Stimulated activated naive B cell treated with anti-CD40 and anti-IgM and Interleukin-4, amounts not matched to agents 10 μg/mL and 1 μg/mL and 100 μg/mL, for 72 hours (primary cell): ENCODE results near the gene C5orf58.

Source experiments
- ATAC-seq, 2 donors: fragments of 150-1000 bp; cut with Tn5 transposase; replicated peaks; 2 replicates each; pipeline ENCODE4 v1.10.0; 2021; ENCODE audit warnings: moderate library complexity in 1 of 2
- DNase-seq: peaks from one replicate; pipeline ENCODE4 v3.0.0; 2021
- H3K27ac Mint-ChIP-seq: one replicate; pipeline ENCODE4 v1.8.0; 2022; ENCODE audit warnings: mild to moderate bottlenecking, mixed read lengths
- H3K27me3 Mint-ChIP-seq, 2 donors: one replicate each; pipeline ENCODE4 v1.8.0; 2022; ENCODE audit warnings: mixed read lengths in 2 of 2
- H3K36me3 Mint-ChIP-seq, 2 donors: one replicate each; pipeline ENCODE4 v1.8.0; 2022; ENCODE audit warnings: mixed read lengths in 2 of 2, mild to moderate bottlenecking in 1 of 2
- H3K4me1 Mint-ChIP-seq, 2 donors: one replicate each; pipeline ENCODE4 v1.8.0; 2022; ENCODE audit warnings: mixed read lengths in 2 of 2, mild to moderate bottlenecking in 1 of 2
- H3K4me3 Mint-ChIP-seq, 2 donors: one replicate each; pipeline ENCODE4 v1.8.0; 2022; ENCODE audit warnings: mild to moderate bottlenecking in 2 of 2, mixed read lengths in 2 of 2, moderate library complexity in 1 of 2
- H3K9me3 Mint-ChIP-seq, 2 donors: one replicate each; pipeline ENCODE4 v1.8.0; 2022; ENCODE audit warnings: mixed read lengths in 2 of 2, mild to moderate bottlenecking in 1 of 2

C5orf58 gene

GRCh38 chr5:170273968-170274710 lies 41.4 kb downstream of the C5orf58 start:
- peak overlapping the region; percentile 84 for H3K27ac Mint-ChIP-seq
- H3K4me3 Mint-ChIP-seq: peak overlapping the region; percentile 19 to 44
- no peaks in the 10 kb centered on the region for H3K27me3 Mint-ChIP-seq
- no peaks in the 10 kb centered on the region for H3K9me3 Mint-ChIP-seq
- H3K4me1 Mint-ChIP-seq: peaks cover 46 to 53% of the 10 kb centered on the region in 2 donors
- ATAC-seq (peak; percentile 40 to 41), DNase-seq (peak; percentile 58)
- H3K36me3 Mint-ChIP-seq: peaks cover 11 to 25% of the 10 kb centered on the region in 2 donors

GRCh38 chr5:170275376-170275994 lies 42.7 kb downstream of the C5orf58 start:
- ATAC-seq (no peak), DNase-seq (no peak)
- Mint-ChIP-seq H3K36me3 (peaks cover 11 to 21% of the 10 kb centered on the region in 2 donors), H3K4me3 (no peak overlapping the region), H3K27ac (no peak overlapping the region), H3K4me1 (peaks cover 52 to 66% of the 10 kb centered on the region in 2 donors), H3K9me3 (no peaks in the 10 kb centered on the region), H3K27me3 (no peaks in the 10 kb centered on the region)

- H3K27ac Mint-ChIP-seq: no peak overlapping the region
- no peak for ATAC-seq
- peaks cover 9 to 15% of the 10 kb centered on the region in 2 donors for H3K36me3 Mint-ChIP-seq
- DNase-seq: no peak
- no peaks in the 10 kb centered on the region for H3K27me3 Mint-ChIP-seq
- H3K9me3 Mint-ChIP-seq: no peaks in the 10 kb centered on the region
- H3K4me3 Mint-ChIP-seq: no peak overlapping the region
- peaks cover 49 to 66% of the 10 kb centered on the region in 2 donors for H3K4me1 Mint-ChIP-seq
Measured at GRCh38 chr5:170276140-170276539, 43.4 kb downstream of the C5orf58 start.

DNA sequence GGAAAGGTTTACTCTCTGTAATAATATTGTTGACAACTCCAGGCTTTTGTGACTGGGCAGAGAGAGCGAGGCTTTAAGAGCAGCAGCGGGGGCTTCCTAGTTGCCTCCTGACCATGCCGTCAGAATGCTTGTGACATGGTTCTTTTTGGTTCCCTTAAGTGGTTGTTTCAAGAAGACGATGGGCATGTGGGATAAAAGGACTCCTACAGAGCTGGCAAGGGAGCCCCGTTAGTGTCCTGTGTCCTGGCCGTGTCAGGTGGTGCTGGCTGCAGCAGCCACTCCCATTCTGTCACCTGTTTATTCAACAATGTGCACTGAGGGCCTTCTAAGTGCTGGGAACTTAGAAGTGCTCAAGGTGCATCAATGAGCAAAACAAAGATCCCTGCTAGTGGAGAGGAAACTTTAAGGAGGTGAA lies 45.1 kb downstream of the C5orf58 start:
- Mint-ChIP-seq H3K27ac (peak overlapping the region; percentile 89), H3K9me3 (no peaks in the 10 kb centered on the region), H3K36me3 (peaks cover 8 to 15% of the 10 kb centered on the region in 2 donors), H3K4me1 (peaks cover 49 to 66% of the 10 kb centered on the region in 2 donors), H3K27me3 (no peaks in the 10 kb centered on the region), H3K4me3 (peak overlapping the region; percentile 76 to 77)
- no peak for ATAC-seq
- DNase-seq: no peak

- ATAC-seq (peak; percentile 83 to 86), DNase-seq (peak; percentile 83)
- Mint-ChIP-seq H3K36me3 (peaks cover 13 to 23% of the 10 kb centered on the region in 2 donors), H3K4me1 (peaks cover 52 to 66% of the 10 kb centered on the region in 2 donors), H3K9me3 (peaks cover 0 to 6% of the 10 kb centered on the region in 2 donors), H3K27ac (peak overlapping the region; percentile 98), H3K4me3 (peak overlapping the region; percentile 68 to 73), H3K27me3 (no peaks in the 10 kb centered on the region)
Measured at GRCh38 chr5:170278611-170279458, 46.0 kb downstream of the C5orf58 start.

DNA sequence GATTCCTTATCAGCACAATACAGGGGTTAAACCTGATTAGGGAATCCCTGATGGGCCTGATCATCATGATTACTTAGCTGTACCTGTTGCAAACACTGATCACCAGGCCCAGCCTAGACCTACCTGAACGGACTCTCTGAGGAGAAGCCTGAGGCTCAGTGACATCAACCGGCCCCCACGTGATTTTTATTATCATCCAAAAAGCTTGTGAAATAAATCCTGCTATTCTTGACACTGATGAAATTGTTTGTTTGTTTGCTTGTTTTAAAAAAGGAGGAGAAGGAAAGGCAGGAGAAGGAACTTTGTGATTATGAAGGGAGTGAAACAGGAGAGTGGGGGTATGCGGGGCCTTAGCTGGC lies 46.7 kb downstream of the C5orf58 start:
- H3K36me3 Mint-ChIP-seq: peaks cover 13 to 24% of the 10 kb centered on the region in 2 donors
- no peaks in the 10 kb centered on the region for H3K27me3 Mint-ChIP-seq
- H3K4me3 Mint-ChIP-seq: peak overlapping the region; percentile 68 to 73

DNA sequence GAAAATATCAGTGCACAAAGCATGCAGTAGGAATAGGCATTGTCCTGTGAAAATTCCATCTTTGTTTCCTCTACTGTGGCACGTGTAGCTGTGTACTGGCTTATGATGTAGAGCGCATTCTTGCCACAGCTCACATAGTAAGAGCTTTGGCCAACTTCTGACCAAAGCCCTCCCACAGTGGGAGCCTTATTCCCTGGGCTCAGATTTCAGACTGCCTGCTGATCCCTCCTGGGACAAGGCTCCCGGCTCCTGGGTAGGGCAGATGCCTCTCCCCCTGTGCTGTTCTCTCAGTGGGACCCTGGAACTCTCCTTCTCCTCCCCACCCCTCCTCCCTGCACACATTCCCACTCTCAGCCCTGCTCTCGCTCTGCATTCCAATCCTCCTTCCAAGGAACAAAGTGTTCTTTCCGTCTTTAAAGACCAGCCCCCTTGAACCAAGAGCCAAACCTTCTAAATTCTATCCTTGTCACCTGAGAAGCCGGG lies 47.3 kb downstream of the C5orf58 start:
- ATAC-seq: no peak
- H3K36me3 Mint-ChIP-seq: peaks cover 14 to 28% of the 10 kb centered on the region in 2 donors
- H3K9me3 Mint-ChIP-seq: peaks cover 7 to 10% of the 10 kb centered on the region in 2 donors
- peaks cover 46 to 55% of the 10 kb centered on the region in 2 donors for H3K4me1 Mint-ChIP-seq
- H3K27ac Mint-ChIP-seq: no peak overlapping the region
- no peak for DNase-seq
- H3K27me3 Mint-ChIP-seq: no peaks in the 10 kb centered on the region
- no peak overlapping the region for H3K4me3 Mint-ChIP-seq

More for the DNA sequence above, 46.7 kb downstream of the C5orf58 start:
- no peak for ATAC-seq
- peaks cover 48 to 61% of the 10 kb centered on the region in 2 donors for H3K4me1 Mint-ChIP-seq
- DNase-seq: no peak
- H3K9me3 Mint-ChIP-seq: peaks cover 4 to 9% of the 10 kb centered on the region in 2 donors
- H3K27ac Mint-ChIP-seq: peak overlapping the region; percentile 98

GRCh38 chr5:170283296-170283695 lies 50.5 kb downstream of the C5orf58 start:
- H3K9me3 Mint-ChIP-seq: peaks cover 10 to 12% of the 10 kb centered on the region in 2 donors
- no peak for ATAC-seq
- no peak overlapping the region for H3K4me3 Mint-ChIP-seq
- H3K36me3 Mint-ChIP-seq: peaks cover 26 to 50% of the 10 kb centered on the region in 2 donors
- DNase-seq: no peak
- H3K27ac Mint-ChIP-seq: peak overlapping the region; percentile 26
- peaks cover 25 to 32% of the 10 kb centered on the region in 2 donors for H3K4me1 Mint-ChIP-seq
- H3K27me3 Mint-ChIP-seq: no peaks in the 10 kb centered on the region

- no peak for DNase-seq
- Mint-ChIP-seq H3K27ac (no peak overlapping the region), H3K36me3 (peaks cover 33 to 59% of the 10 kb centered on the region in 2 donors), H3K9me3 (peaks cover 10 to 13% of the 10 kb centered on the region in 2 donors), H3K4me1 (peaks cover 19 to 23% of the 10 kb centered on the region in 2 donors), H3K4me3 (no peak overlapping the region), H3K27me3 (peaks cover 0 to 7% of the 10 kb centered on the region in 2 donors)
- ATAC-seq: no peak
Measured at GRCh38 chr5:170284231-170284630, 51.4 kb downstream of the C5orf58 start.

GRCh38 chr5:170285181-170285580 lies 52.4 kb downstream of the C5orf58 start:
- H3K9me3 Mint-ChIP-seq: peaks cover 15 to 16% of the 10 kb centered on the region in 2 donors
- DNase-seq (no peak), ATAC-seq (no peak)
- H3K27ac Mint-ChIP-seq: no peak overlapping the region
- H3K4me1 Mint-ChIP-seq: peaks cover 16 to 18% of the 10 kb centered on the region in 2 donors
- H3K36me3 Mint-ChIP-seq: peaks cover 38 to 69% of the 10 kb centered on the region in 2 donors
- H3K4me3 Mint-ChIP-seq: no peak overlapping the region
- peaks cover 4 to 15% of the 10 kb centered on the region in 2 donors for H3K27me3 Mint-ChIP-seq

- peaks cover 23 to 26% of the 10 kb centered on the region in 2 donors for H3K4me1 Mint-ChIP-seq
- H3K4me3 Mint-ChIP-seq: no peak overlapping the region
Measured at GRCh38 chr5:170286386-170286925, 53.7 kb downstream of the C5orf58 start.

DNA sequence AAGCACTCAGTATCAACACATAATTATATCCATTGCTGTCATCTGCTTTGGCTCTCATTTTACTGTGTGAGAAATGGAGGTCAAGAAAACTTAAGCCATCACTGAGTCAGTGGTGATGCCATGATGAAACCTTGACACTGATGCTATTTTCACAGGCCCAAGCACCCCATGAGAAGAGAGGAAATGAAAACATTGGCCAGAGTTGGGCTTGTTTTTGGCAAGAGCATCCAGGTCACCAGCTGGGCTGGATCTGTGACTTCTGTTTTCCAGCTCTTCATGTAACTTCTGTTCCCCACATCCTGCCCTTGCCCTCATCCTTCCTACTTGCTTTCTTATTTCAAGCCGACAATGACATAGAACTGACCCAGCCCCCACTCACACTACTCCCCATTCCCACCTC lies 54.7 kb downstream of the C5orf58 start:
- H3K27me3 Mint-ChIP-seq: peaks cover 9 to 22% of the 10 kb centered on the region in 2 donors
- H3K4me3 Mint-ChIP-seq: no peak overlapping the region
- H3K36me3 Mint-ChIP-seq: peaks cover 46 to 84% of the 10 kb centered on the region in 2 donors
- peaks cover 29 to 36% of the 10 kb centered on the region in 2 donors for H3K4me1 Mint-ChIP-seq
- H3K27ac Mint-ChIP-seq: peak overlapping the region; percentile 11
- peaks cover 19% of the 10 kb centered on the region in 2 donors for H3K9me3 Mint-ChIP-seq
- ATAC-seq: peak; percentile 41 to 67
- no peak for DNase-seq

More at GRCh38 chr5:170286386-170286925, 53.7 kb downstream of the C5orf58 start:
- Mint-ChIP-seq H3K27me3 (peaks cover 9 to 22% of the 10 kb centered on the region in 2 donors), H3K36me3 (peaks cover 48 to 81% of the 10 kb centered on the region in 2 donors), H3K9me3 (peaks cover 19% of the 10 kb centered on the region in 2 donors), H3K27ac (no peak overlapping the region)
- ATAC-seq (no peak), DNase-seq (no peak)

DNA sequence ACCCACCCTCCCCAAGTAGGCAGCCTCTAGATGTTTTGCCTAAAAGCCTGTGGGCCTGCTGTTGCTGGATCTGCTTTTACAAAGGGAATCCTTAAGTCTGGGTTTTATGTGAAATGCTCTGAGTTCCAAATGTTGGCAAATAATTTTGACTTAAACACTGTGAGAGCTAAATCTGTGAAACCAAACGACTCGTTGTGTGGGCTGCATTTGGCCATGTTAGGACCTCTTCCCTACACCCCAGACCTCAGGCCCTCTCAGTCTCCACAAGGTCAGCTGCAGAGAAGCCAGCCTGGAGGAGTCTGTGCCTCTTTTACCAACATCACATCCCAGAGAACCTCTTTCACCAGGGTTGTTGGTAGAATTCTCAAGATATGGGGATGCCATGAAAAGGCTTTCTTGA lies 55.4 kb downstream of the C5orf58 start:
- H3K27ac Mint-ChIP-seq: no peak overlapping the region
- peaks cover 46 to 88% of the 10 kb centered on the region in 2 donors for H3K36me3 Mint-ChIP-seq
- ATAC-seq (no peak), DNase-seq (no peak)
- no peak overlapping the region for H3K4me3 Mint-ChIP-seq
- peaks cover 36 to 42% of the 10 kb centered on the region in 2 donors for H3K4me1 Mint-ChIP-seq
- peaks cover 19% of the 10 kb centered on the region in 2 donors for H3K9me3 Mint-ChIP-seq
- H3K27me3 Mint-ChIP-seq: peaks cover 9 to 22% of the 10 kb centered on the region in 2 donors
